ENCODE measurements around the gene PNPLA7.

GRCh38 chr9:137479892-137480685, 70.1 kb downstream of the PNPLA7 start:
- TF ChIP-seq, protein P1, sequence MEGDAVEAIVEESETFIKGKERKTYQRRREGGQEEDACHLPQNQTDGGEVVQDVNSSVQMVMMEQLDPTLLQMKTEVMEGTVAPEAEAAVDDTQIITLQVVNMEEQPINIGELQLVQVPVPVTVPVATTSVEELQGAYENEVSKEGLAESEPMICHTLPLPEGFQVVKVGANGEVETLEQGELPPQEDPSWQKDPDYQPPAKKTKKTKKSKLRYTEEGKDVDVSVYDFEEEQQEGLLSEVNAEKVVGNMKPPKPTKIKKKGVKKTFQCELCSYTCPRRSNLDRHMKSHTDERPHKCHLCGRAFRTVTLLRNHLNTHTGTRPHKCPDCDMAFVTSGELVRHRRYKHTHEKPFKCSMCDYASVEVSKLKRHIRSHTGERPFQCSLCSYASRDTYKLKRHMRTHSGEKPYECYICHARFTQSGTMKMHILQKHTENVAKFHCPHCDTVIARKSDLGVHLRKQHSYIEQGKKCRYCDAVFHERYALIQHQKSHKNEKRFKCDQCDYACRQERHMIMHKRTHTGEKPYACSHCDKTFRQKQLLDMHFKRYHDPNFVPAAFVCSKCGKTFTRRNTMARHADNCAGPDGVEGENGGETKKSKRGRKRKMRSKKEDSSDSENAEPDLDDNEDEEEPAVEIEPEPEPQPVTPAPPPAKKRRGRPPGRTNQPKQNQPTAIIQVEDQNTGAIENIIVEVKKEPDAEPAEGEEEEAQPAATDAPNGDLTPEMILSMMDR (conservative IDR thresholded peaks at IDR 0.05; ENCODE audit: low read depth, low read length): no peak
- TF ChIP-seq EZH2 (IDR thresholded peaks at IDR 0.05; ENCODE audit: low read length, unreplicated experiment): no peak
